Stimulated activated CD4-positive, alpha-beta T cell treated with anti-CD3 and anti-CD28 coated beads, Interleukin-4, amount 100 ng/mL, for 48 hours (primary cell): ENCODE data around the gene BAIAP3.
"Not testable (repeated sequence)": the region's sequence is repeated elsewhere in the genome, so short reads cannot be mapped to it uniquely, and the experiment has no call there.

Experiments
- DNase-seq, 2 donors: peaks; one replicate each; pipeline ENCODE4 v3.0.0-alpha.2; 2020; ENCODE audit warnings: low read depth in 2 of 2

Gene BAIAP3

DNA sequence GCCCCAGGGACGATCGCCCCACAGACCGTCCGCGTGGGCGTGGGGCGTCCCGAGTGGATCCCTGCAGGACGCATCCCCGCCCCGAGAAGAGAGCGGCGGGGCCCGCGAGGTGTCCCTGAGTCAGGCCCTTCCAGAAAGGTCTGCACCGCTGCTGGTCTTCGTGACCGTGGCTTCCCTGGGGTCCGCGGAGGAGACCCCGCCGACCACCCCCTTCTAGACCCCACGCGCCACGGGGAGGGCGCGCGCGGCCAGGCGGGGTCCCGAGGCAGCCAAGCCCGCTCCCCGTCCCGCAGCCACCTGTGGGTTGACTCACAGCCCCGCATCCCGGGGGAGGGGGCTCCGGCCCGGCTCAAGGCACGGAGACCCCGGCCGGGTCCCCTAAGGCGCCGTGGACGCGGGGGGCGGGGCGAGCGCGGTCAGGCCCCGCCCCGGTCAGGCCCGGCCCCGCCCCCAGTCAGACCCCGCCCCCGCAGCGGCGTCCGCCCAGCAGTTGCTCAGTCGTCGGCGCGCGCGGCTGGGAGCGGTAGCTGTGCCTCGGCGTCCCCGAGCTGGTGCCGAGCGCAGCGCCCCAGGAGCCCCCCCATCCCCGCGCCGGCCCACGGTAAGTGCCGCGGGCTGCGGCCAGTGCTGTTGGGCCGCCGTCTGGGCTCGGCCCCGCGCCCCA, at the start of gene BAIAP3:
TSS of gene BAIAP3 (plus strand) at position 497 of the 664 bp plus-strand sequence. CDS start 4,905 bp downstream, outside the sequence.
- DNase-seq = peak; percentile 44 to 56

- DNase-seq = no peak
Measured at GRCh38 chr16:1283996-1284616, 49.3 kb upstream of the BAIAP3 start.

GRCh38 chr16:1285669-1286512, 47.6 kb upstream of the BAIAP3 start:
- DNase-seq = no peak

- no peak for DNase-seq
Measured at GRCh38 chr16:1286513-1287094, 46.8 kb upstream of the BAIAP3 start.

DNA sequence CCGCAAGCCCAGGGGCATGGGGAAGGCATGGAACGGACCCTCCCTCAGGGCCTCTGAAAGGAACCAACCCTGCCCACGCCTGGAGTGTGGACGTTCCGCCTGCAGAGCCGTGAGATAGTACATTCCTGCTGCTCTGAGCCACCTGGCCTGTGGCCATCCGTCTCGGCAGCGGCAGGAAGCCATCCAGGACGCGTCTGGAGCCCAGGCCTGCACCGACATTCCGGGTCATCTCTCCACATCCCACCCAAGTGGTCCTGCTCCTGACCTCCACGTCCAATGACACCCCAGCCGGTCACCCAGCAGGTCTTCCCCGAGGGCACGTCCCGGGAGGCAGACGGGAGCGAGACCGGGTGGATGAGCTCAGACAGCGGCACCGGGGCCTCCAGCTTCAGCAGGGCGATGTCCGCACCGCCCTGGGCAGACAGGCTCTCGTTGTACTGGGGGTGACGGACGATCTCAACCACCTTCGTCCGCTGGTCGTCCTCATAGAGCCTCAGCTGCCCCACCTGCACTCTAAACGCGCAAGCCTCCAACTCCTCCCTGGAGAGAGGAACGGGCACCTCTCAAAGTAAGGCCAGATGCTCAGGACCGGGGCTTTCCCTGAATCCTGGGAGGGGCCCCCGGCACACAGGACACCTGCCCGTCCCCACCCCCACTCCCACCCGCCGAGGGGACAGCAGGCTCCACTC, 45.3 kb upstream of the BAIAP3 start:
- DNase-seq = no peak

GRCh38 chr16:1288813-1289476, 44.5 kb upstream of the BAIAP3 start:
- DNase-seq = no peak

GRCh38 chr16:1289477-1289866, 44.0 kb upstream of the BAIAP3 start:
- no peak for DNase-seq

- DNase-seq = no peak
Measured at GRCh38 chr16:1290063-1290501, 43.4 kb upstream of the BAIAP3 start.

GRCh38 chr16:1290860-1291575, 42.4 kb upstream of the BAIAP3 start:
- no peak for DNase-seq

DNA sequence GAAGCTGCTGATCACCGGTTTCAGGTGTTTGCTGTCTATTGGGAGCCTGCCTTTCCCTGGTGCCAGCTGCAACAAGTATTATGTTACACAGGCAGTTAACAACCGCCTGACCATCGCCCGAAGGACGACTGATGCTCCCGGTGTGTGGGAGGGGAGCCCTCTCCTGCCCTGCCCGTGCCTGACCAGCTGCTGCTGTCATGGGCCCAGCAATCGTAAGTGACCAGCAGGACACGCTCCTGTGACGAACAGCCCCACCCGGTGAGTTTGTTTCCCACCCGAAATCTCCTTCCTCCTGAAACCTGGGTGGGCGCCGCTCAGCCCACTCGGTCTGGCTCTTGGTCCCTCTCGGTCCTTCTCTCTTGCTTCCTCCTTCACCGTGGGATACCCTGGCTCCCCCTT, 41.9 kb upstream of the BAIAP3 start:
- no peak for DNase-seq

GRCh38 chr16:1292208-1292607, 41.2 kb upstream of the BAIAP3 start:
- DNase-seq = not testable (repeated sequence)

DNA sequence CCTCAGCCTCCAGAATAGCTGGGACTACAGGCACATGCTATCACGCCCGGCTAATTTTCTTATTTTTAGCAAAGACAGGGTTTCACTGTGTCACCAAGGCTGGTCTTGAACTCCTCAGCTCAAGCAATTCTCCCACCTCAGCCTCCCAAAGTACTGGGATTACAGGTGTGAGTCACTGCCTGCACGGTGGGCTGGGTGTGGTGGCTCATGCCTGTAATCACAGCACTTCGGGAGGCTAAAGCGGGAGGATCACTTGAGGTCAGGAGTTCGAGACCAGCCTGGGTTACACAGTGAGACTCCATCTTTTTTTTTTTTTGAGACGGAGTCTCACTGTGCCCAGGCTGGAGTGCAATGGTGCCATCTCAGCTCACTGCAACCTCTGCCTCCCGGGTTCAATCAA, 40.6 kb upstream of the BAIAP3 start:
- not testable (repeated sequence) for DNase-seq

DNA sequence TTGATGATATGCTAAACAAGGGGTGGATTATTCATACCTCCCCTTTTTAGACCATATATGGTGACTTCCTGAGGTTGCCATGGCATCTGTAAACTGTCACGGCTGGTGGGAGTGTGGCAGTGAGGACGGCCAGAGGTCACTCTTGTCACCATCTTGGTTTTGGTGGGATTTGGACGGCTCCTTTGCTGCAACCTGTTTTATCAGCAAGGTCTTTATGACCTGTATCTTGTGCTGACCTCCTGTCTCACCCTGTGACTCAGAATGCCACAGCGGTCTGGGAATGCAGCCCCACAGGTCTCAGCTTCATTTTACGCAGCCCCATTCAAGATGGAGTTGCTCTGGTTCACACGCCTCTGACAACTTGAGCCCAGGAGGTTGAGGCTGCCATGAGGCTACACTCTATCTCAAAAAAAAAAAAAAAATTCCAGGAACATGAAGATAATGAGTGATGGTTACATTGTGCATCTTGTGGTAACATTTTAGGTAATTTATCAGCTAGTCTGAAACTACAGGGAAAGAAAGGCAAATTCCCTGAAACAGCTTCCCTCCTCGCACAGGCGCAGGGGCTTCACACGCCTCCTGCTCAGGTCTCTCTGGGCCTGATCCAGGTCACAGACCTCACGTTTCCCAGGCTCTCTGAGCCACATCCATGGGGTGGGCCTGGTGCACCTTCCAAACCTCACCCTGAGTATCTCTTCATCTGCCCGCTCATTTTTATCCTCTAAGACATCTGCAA, 39.4 kb upstream of the BAIAP3 start:
- DNase-seq = no peak

- DNase-seq = no peak
Measured at GRCh38 chr16:1295465-1295864, 38.0 kb upstream of the BAIAP3 start.

DNA sequence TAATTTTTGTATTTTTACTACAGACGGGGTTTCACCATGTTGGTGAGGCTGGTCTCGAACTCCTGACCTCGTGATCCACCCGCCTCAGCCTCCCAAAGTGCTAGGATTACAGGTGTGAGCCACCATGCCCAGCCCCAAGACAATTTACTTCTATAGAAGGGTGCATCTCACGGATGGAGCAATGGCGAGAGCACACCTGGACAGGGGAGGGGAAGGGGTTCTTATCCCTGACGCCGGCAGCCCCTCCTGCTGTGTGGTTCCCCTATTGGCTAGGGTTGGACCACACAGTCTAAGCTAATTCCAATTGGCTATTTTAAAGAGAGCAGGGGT, 36.8 kb upstream of the BAIAP3 start:
- not testable (repeated sequence) for DNase-seq

GRCh38 chr16:1297018-1297696, 36.3 kb upstream of the BAIAP3 start:
- DNase-seq = no peak

DNA sequence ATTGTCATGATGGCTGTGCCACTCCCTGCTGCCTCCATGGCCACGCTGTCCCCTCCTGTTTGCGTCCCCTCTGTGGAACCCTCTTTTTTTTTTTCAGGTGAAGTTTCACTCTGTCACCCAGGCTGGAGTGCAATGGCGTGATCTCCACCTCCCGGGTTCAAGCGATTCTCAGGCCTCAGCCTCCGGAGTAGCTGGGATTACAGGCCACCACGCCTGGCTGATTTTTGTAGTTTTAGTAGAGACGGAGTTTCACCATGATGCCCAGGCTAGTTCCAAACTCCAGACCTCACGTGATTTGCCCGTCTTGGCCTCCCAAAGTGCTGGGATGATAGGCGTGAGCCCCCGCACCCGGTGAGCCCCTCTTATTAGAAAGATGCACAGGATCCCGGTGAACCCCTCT, 35.0 kb upstream of the BAIAP3 start:
- no peak for DNase-seq

DNA sequence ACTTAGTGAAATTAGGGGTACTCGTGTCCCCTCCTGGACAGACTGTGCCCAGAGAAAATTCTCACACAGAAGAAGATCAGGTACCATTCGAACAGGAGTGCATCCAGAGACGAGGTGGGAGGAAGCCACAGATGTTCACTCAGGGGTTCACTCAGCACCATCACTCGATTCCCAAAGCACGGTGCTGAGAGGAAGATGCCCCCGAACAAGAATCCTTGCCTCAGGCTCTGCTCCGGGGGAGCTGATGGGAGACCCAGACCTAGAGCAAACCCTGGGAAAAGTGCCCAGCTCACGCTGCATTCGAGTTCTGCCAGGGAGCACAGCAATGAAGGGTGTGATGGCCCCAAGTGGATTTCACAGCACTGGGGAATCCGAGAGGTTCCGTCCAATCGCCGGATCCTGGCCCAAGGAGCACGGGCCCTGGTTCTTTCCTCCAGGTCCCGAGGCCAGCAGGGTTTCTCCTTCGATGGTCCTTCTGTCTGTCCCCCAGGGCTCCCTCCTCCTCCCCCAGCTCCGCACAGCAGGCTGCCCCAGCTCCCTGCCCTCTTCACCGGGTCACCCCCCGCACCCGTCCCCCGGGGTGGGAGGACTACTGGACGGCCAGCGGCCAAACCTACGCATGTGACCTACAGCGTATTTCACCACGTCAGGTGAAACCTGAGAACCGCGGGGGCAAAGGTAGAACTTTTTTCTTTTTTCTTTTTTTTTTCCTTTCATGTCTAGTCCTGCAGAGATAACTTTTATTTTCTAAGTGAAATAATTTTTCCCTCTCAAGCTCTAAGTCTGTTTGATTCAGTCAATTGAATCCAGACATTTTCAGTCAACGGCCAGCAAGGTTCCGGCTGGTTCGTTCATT, 34.2 kb upstream of the BAIAP3 start:
- no peak for DNase-seq

- no peak for DNase-seq
Measured at GRCh38 chr16:1299868-1300203, 33.6 kb upstream of the BAIAP3 start.
